Measurements from ENCODE around the gene NEFH. TPM values are rescaled to one million over a fixed set of nuclear protein-coding genes. Genes with fewer than 3 reads are reported as not detected.

Gene NEFH
- total and polyA plus RNA-seq, 7 donors: 0.23 to 3.0 (median 1.5) TPM; not detected in 1

- H3K27me3 ChIP-seq: no peaks in the 10 kb centered on the region
- DNase-seq: no peak
- no peaks in the 10 kb centered on the region for H3K36me3 ChIP-seq
- no peak overlapping the region for H3K27ac ChIP-seq
- TF ChIP-seq POLR2AphosphoS5 (IDR thresholded peaks at IDR 0.05) (no peak), EP300 (IDR thresholded peaks at IDR 0.05) (no peak), POLR2A (IDR thresholded peaks at IDR 0.05) (no peak)
- TF ChIP-seq, protein P1, sequence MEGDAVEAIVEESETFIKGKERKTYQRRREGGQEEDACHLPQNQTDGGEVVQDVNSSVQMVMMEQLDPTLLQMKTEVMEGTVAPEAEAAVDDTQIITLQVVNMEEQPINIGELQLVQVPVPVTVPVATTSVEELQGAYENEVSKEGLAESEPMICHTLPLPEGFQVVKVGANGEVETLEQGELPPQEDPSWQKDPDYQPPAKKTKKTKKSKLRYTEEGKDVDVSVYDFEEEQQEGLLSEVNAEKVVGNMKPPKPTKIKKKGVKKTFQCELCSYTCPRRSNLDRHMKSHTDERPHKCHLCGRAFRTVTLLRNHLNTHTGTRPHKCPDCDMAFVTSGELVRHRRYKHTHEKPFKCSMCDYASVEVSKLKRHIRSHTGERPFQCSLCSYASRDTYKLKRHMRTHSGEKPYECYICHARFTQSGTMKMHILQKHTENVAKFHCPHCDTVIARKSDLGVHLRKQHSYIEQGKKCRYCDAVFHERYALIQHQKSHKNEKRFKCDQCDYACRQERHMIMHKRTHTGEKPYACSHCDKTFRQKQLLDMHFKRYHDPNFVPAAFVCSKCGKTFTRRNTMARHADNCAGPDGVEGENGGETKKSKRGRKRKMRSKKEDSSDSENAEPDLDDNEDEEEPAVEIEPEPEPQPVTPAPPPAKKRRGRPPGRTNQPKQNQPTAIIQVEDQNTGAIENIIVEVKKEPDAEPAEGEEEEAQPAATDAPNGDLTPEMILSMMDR (IDR thresholded peaks at IDR 0.05): no peak
- 72 to 81% methylated on average over 4 of the region's 4 CpGs for WGBS, 2 donors
- no peaks in the 10 kb centered on the region for H3K9me3 ChIP-seq
- no peak overlapping the region for H3K4me3 ChIP-seq
- no peaks in the 10 kb centered on the region for H3K4me1 ChIP-seq
- intact Hi-C loops (cut with DNase I): no loop called here
Measured at GRCh38 chr22:29445508-29445907, 34.5 kb upstream of the NEFH start.

DNA sequence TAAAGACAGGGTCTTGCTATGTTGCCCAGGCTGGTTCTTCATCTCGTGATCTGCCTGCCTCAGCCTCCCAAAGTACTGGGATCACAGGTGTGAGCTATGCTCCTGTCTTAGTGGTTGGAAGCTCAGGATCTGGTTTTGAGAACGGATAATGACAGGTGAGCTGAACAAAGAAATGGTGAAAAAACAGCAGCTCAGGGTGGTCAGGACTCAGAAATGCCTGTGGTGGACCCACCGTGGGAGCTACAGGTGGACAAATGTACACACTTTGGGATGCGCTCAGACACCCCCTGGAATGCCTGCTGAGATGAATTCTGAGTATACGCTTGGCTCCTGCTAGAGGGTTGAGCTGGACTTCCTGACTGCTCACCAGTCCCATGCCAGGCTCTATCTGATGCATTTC, 32.1 kb upstream of the NEFH start:
- H3K27me3 ChIP-seq: no peaks in the 10 kb centered on the region
- H3K4me3 ChIP-seq: no peak overlapping the region
- H3K36me3 ChIP-seq: no peaks in the 10 kb centered on the region
- H3K4me1 ChIP-seq: no peaks in the 10 kb centered on the region
- H3K9me3 ChIP-seq: no peaks in the 10 kb centered on the region
- no peak overlapping the region for H3K27ac ChIP-seq
- DNase-seq: peak; percentile 30
- intact Hi-C loops (cut with DNase I): no loop called here
- WGBS, 2 donors: 89% methylated on average over 5 of the region's 5 CpGs
- no peak for TF ChIP-seq EP300 (IDR thresholded peaks at IDR 0.05)
- no peak for TF ChIP-seq POLR2A (IDR thresholded peaks at IDR 0.05)
- TF ChIP-seq, protein P1 (IDR thresholded peaks at IDR 0.05): no peak
- TF ChIP-seq POLR2AphosphoS5 (IDR thresholded peaks at IDR 0.05): no peak

- intact Hi-C loops (cut with DNase I): no loop called here
- H3K36me3 ChIP-seq: no peaks in the 10 kb centered on the region
- no peak overlapping the region for H3K27ac ChIP-seq
- TF ChIP-seq, protein P1 (IDR thresholded peaks at IDR 0.05): no peak
- TF ChIP-seq POLR2AphosphoS5 (IDR thresholded peaks at IDR 0.05) (no peak), EP300 (IDR thresholded peaks at IDR 0.05) (no peak), POLR2A (IDR thresholded peaks at IDR 0.05) (no peak)
- H3K4me3 ChIP-seq: no peak overlapping the region
- H3K4me1 ChIP-seq: peaks cover 0 to 12% (median 9%) of the 10 kb centered on the region in 4 donors
- no peaks in the 10 kb centered on the region for H3K27me3 ChIP-seq
- DNase-seq: no peak
- 87 to 93% methylated on average over 11 of the region's 11 CpGs for WGBS, 2 donors
- H3K9me3 ChIP-seq: no peaks in the 10 kb centered on the region
Measured at GRCh38 chr22:29449296-29449875, 30.6 kb upstream of the NEFH start.

DNA sequence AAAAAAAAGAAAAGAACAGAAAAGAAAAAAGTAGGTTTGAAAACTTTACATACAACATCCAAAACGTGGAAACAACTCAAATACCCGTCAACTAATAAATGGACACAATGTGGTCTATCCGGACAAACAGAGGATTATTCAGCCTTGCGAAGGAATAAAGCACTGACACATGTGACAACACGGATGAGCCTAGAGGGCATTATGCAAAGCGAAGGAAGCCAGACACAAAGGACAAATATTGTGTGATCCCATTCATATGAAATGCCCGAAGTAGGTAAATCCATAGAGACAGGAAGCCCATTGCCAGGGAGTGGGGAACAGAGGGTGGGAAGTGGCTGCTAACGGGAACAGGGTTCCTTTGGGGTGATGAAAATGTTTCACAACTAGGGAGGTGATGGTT, 29.8 kb upstream of the NEFH start:
- H3K4me3 ChIP-seq: no peak overlapping the region

GRCh38 chr22:29451863-29452262, 28.2 kb upstream of the NEFH start:
- 77 to 91% methylated on average over 4 of the region's 4 CpGs for WGBS, 2 donors
- TF ChIP-seq POLR2A (IDR thresholded peaks at IDR 0.05) (no peak), POLR2AphosphoS5 (IDR thresholded peaks at IDR 0.05) (no peak), EP300 (IDR thresholded peaks at IDR 0.05) (no peak)
- TF ChIP-seq, protein P1 (IDR thresholded peaks at IDR 0.05): no peak
- H3K4me3 ChIP-seq: no peak overlapping the region

More for the DNA sequence above, 29.8 kb upstream of the NEFH start:
- no peaks in the 10 kb centered on the region for H3K9me3 ChIP-seq
- no peak overlapping the region for H3K27ac ChIP-seq
- no peak for TF ChIP-seq POLR2A (IDR thresholded peaks at IDR 0.05)
- no peak for TF ChIP-seq POLR2AphosphoS5 (IDR thresholded peaks at IDR 0.05)
- intact Hi-C loops (cut with DNase I): no loop called here
- H3K36me3 ChIP-seq: no peaks in the 10 kb centered on the region
- 85 to 86% methylated on average over 8 of the region's 8 CpGs for WGBS, 2 donors
- DNase-seq: no peak
- no peaks in the 10 kb centered on the region for H3K27me3 ChIP-seq
- H3K4me1 ChIP-seq: peaks cover 0 to 15% (median 11%) of the 10 kb centered on the region in 4 donors

More at GRCh38 chr22:29451863-29452262, 28.2 kb upstream of the NEFH start:
- DNase-seq: no peak
- Histone ChIP-seq H3K27ac (no peak overlapping the region), H3K36me3 (no peaks in the 10 kb centered on the region), H3K9me3 (no peaks in the 10 kb centered on the region), H3K27me3 (no peaks in the 10 kb centered on the region), H3K4me1 (peaks cover 0 to 28% (median 17%) of the 10 kb centered on the region in 4 donors)
- intact Hi-C loops (cut with DNase I): no loop called here

Data from sigmoid colon (tissue), 7 donors.